Activated CD8-positive, alpha-beta memory T cell treated with anti-CD3 and anti-CD28 coated beads for 36 hours (primary cell): Measurements from ENCODE around the gene NLRC5. TPM values are rescaled to one million over a fixed set of nuclear protein-coding genes. Genes with fewer than 3 reads are reported as not detected.

Experiments used
- CTCF ChIA-PET: fragments of 350-600 bp; sonication (Branson Sonifier 250); formaldehyde crosslinking; loops from one replicate; lab custom pipeline; 2021; ENCODE audit warnings: antibody characterized with exemption; lab: Charles Lee
- POLR2A ChIA-PET: fragments of 350-600 bp; sonication (Branson Sonifier 250); formaldehyde crosslinking; loops from one replicate; lab custom pipeline; 2021; ENCODE audit warnings: antibody characterized with exemption; lab: Charles Lee
- total RNA-seq, 2 experiments: library from RNA; stranded (reverse); gene quantifications; one replicate each; pipeline ENCODE4 v1.2.3, GENCODE V29; 2021

The NLRC5 gene
- total RNA-seq, 2 experiments from 2014 or later, result 118 to 121 TPM

- CTCF ChIA-PET, result interaction anchor here (2.0 kb wide), 1 partner anchor 37 kb away, joined by 9 read pairs; no protein-coding TSS in a partner anchor
- POLR2A ChIA-PET, result interaction anchor here (2.0 kb wide), 1 partner anchor 12 kb away, joined by 16 read pairs; the partner anchor contains the start of gene NLRC5
Observed at GRCh38 chr16:57001026-57001679, 11.8 kb downstream of the NLRC5 start.

- ChIA-PET CTCF (interaction anchor here (1.2 to 1.9 kb wide), 2 partner anchors 9 to 11 kb away, joined by 3 to 5 read pairs; no protein-coding TSS in a partner anchor), POLR2A (interaction anchor here (0.6 to 2.2 kb wide), 3 partner anchors 14 to 98 kb away, joined by 3 to 7 read pairs (median 3); partner anchors contain the start of gene NLRC5)
Observed at GRCh38 chr16:57003439-57004386, 14.4 kb downstream of the NLRC5 start.

- CTCF ChIA-PET, result interaction anchor here (1.4 to 1.9 kb wide), 4 partner anchors 9 to 41 kb away, joined by 3 to 5 read pairs (median 4); no protein-coding TSS in a partner anchor
- POLR2A ChIA-PET, result interaction anchor here (0.6 to 2.2 kb wide), 3 partner anchors 15 to 98 kb away, joined by 3 to 7 read pairs (median 3); partner anchors contain the start of gene NLRC5
Observed at GRCh38 chr16:57004387-57005250, 15.3 kb downstream of the NLRC5 start.

GRCh38 chr16:57005597-57005996 lies 16.2 kb downstream of the NLRC5 start:
- CTCF ChIA-PET, result interaction anchor here (1.4 to 1.9 kb wide), 4 partner anchors 10 to 41 kb away, joined by 3 to 7 read pairs (median 4); no protein-coding TSS in a partner anchor
- POLR2A ChIA-PET, result interaction anchor here (1.3 to 2.2 kb wide), 2 partner anchors 16 to 36 kb away, joined by 3 to 7 read pairs; partner anchors contain the start of gene NLRC5

- ChIA-PET CTCF (interaction anchor here (1.9 kb wide), 1 partner anchor 15 kb away, joined by 7 read pairs; no protein-coding TSS in a partner anchor), POLR2A (interaction anchor here (1.0 kb wide), 1 partner anchor 18 kb away, joined by 5 read pairs; the partner anchor contains the start of gene NLRC5)
Observed at GRCh38 chr16:57007050-57007449, 17.7 kb downstream of the NLRC5 start.

- ChIA-PET CTCF (interaction anchor here (1.9 kb wide), 1 partner anchor 15 kb away, joined by 7 read pairs; no protein-coding TSS in a partner anchor), POLR2A (interaction anchor here (0.5 to 1.0 kb wide), 2 partner anchors 18 to 23 kb away, joined by 3 to 5 read pairs; partner anchors contain the start of gene NLRC5)
Observed at GRCh38 chr16:57007530-57007929, 18.2 kb downstream of the NLRC5 start.

GRCh38 chr16:57008440-57008839 lies 19.1 kb downstream of the NLRC5 start:
- ChIA-PET CTCF (no interaction called here), POLR2A (interaction anchor here (2.9 kb wide), 1 partner anchor 19 kb away, joined by 11 read pairs; the partner anchor contains the start of gene NLRC5)

GRCh38 chr16:57009643-57010170 lies 20.4 kb downstream of the NLRC5 start:
- ChIA-PET CTCF (interaction anchor here (1.2 to 2.8 kb wide), 4 partner anchors 10 to 32 kb away, joined by 3 to 17 read pairs (median 6); no protein-coding TSS in a partner anchor), POLR2A (interaction anchor here (1.0 to 2.9 kb wide), 3 partner anchors 11 to 20 kb away, joined by 3 to 13 read pairs (median 11); partner anchors contain the start of gene NLRC5)

- ChIA-PET CTCF (interaction anchor here (1.3 to 1.7 kb wide), 2 partner anchors 13 to 17 kb away, joined by 3 to 5 read pairs; no protein-coding TSS in a partner anchor), POLR2A (no interaction called here)
Observed at GRCh38 chr16:57012353-57012752, 23.0 kb downstream of the NLRC5 start.

- CTCF ChIA-PET, result interaction anchor here (1.3 to 1.7 kb wide), 2 partner anchors 13 to 18 kb away, joined by 3 to 5 read pairs; no protein-coding TSS in a partner anchor
- POLR2A ChIA-PET, result interaction anchor here (0.7 to 1.7 kb wide), 2 partner anchors 14 to 29 kb away, joined by 4 to 5 read pairs; no protein-coding TSS in a partner anchor
Observed at GRCh38 chr16:57013229-57013628, 23.9 kb downstream of the NLRC5 start.

- POLR2A ChIA-PET, result interaction anchor here (1.7 kb wide), 1 partner anchor 28 kb away, joined by 5 read pairs; no protein-coding TSS in a partner anchor
- CTCF ChIA-PET, result no interaction called here
Observed at GRCh38 chr16:57013902-57014301, 24.5 kb downstream of the NLRC5 start.

GRCh38 chr16:57016301-57016700 lies 26.9 kb downstream of the NLRC5 start:
- ChIA-PET CTCF (interaction anchor here (0.8 to 1.3 kb wide), 4 partner anchors 25 to 77 kb away, joined by 3 to 4 read pairs (median 3); partner anchors contain the start of gene CPNE2), POLR2A (interaction anchor here (0.6 kb wide), 1 partner anchor 48 kb away, joined by 4 read pairs; no protein-coding TSS in a partner anchor)

GRCh38 chr16:57016831-57017230 lies 27.5 kb downstream of the NLRC5 start:
- ChIA-PET POLR2A (interaction anchor here (0.6 kb wide), 1 partner anchor 22 kb away, joined by 6 read pairs; no protein-coding TSS in a partner anchor), CTCF (interaction anchor here (1.0 to 1.3 kb wide), 3 partner anchors 25 to 76 kb away, joined by 3 to 4 read pairs (median 3); partner anchors contain the start of gene CPNE2)

GRCh38 chr16:57017251-57017650 lies 27.9 kb downstream of the NLRC5 start:
- POLR2A ChIA-PET, result interaction anchor here (0.6 kb wide), 1 partner anchor 21 kb away, joined by 6 read pairs; no protein-coding TSS in a partner anchor

GRCh38 chr16:57019746-57020145 lies 30.4 kb downstream of the NLRC5 start:
- ChIA-PET CTCF (interaction anchor here (0.6 to 1.1 kb wide), 3 partner anchors 11 to 170 kb away, joined by 3 read pairs; no protein-coding TSS in a partner anchor), POLR2A (no interaction called here)

More at GRCh38 chr16:57017251-57017650, 27.9 kb downstream of the NLRC5 start:
- CTCF ChIA-PET, result no interaction called here

- POLR2A ChIA-PET, result interaction anchor here (0.6 to 0.8 kb wide), 2 partner anchors 21 to 31 kb away, joined by 4 to 6 read pairs; partner anchors contain the start of gene NLRC5
- CTCF ChIA-PET, result interaction anchor here (0.6 to 1.1 kb wide), 2 partner anchors 21 to 169 kb away, joined by 3 read pairs; no protein-coding TSS in a partner anchor
Observed at GRCh38 chr16:57020651-57021050, 31.3 kb downstream of the NLRC5 start.
